BE2C (cell line): ENCODE measurements around the gene SERPINC1.
"Not testable (repeated sequence)": the region's sequence is repeated elsewhere in the genome, so short reads cannot be mapped to it uniquely, and the experiment has no call there.

Experiments
- DNase-seq: peaks from one replicate; pipeline ENCODE4 v3.0.0-alpha.2; 2020
- H3K27me3 ChIP-seq: fragments of 250-450 bp; sonication (Bioruptor Pico); 2 replicates; pipeline ENCODE4 v1.5.1; 2020; ENCODE audit warnings: mild to moderate bottlenecking
- H3K36me3 ChIP-seq: fragments of 250-450 bp; sonication (Bioruptor Pico); 2 replicates; pipeline ENCODE4 v1.5.1; 2020; ENCODE audit warnings: mild to moderate bottlenecking
- H3K4me1 ChIP-seq: fragments of 250-450 bp; sonication (Bioruptor Pico); 2 replicates; pipeline ENCODE4 v1.5.1; 2020
- H3K4me3 ChIP-seq: 2 replicates; pipeline ENCODE4 v1.5.1; 2011; ENCODE audit warnings: low read depth, low read length
- H3K9me3 ChIP-seq: fragments of 250-450 bp; sonication (Bioruptor Pico); 2 replicates; pipeline ENCODE4 v1.5.1; 2020
- CTCF ChIP-seq: IDR thresholded peaks from 2 replicates; pipeline ENCODE4 v1.5.1; 2012; ENCODE audit warnings: mild to moderate bottlenecking, low read depth, low read length

Gene SERPINC1

DNA sequence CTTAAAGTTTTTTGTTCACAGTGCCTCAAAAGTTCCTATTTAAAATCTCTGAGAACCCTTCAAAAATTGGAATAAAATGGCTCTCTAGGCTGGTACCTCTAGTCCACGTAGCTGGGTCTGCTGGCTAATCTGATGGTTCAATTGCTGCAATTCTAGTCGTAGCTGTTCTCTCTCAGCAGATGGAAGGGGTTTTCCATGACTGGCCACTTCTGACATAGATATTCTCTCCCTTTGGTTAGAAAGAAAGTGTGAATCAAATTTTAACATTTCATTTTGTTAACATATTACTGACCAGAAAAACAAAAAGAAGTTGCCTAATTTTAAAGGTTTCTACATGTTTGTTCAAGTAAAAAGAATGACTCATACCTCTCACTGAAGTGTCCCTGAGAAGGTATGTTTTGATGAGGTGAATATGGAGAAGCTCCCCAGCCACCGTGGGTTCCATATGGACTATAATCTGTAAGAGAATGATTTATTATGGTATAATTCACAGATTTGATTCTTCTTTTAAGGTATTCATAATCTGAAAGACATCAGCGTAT, 29.3 kb upstream of the SERPINC1 start:
- no peak overlapping the region for H3K4me3 ChIP-seq
- peaks cover 71% of the 10 kb centered on the region for H3K36me3 ChIP-seq
- no peak for TF ChIP-seq CTCF
- no peaks in the 10 kb centered on the region for H3K27me3 ChIP-seq
- DNase-seq, result no peak
- no peaks in the 10 kb centered on the region for H3K9me3 ChIP-seq
- H3K4me1 ChIP-seq, result no peaks in the 10 kb centered on the region

DNA sequence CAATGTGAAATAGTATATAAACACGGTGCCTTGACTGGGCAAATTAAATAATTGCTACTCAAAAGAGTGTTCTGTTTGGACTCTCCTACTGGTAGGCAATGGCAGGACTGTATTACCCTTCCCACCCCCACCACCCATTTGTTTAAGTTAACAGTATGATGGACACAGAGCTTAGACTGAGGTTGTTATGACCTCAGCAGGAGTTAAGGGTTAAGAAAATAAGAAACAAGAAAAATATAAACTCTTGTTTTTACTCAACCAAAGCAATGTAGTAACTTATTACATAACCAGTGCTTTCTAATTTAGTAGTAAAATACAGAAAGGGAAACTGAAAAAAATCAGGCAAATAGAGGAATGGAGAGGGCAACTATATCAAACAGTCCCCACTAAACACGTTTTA, 19.9 kb upstream of the SERPINC1 start:
- H3K4me3 ChIP-seq, result no peak overlapping the region
- DNase-seq, result no peak
- H3K4me1 ChIP-seq, result no peaks in the 10 kb centered on the region
- H3K27me3 ChIP-seq, result no peaks in the 10 kb centered on the region
- peaks cover 46% of the 10 kb centered on the region for H3K36me3 ChIP-seq
- no peaks in the 10 kb centered on the region for H3K9me3 ChIP-seq
- no peak for TF ChIP-seq CTCF

DNA sequence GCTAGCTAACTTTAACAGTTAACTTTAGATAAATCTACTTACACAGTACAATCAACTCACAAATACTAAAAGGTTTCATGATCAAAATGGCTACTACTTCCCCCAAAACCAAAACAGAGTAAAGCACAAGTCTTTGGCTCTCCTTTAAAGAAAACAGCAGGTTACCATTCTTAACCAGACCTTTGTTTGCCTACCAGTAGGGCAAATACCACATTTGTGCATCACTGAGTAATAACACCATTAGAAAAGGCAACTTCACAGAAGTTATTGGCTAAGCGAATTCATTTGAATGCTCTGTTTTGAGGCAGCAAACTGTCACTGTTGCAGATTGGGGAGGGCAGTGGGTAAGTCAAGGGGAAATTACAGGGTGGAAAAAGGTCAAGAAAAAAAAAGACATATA, 17.3 kb upstream of the SERPINC1 start:
- Histone ChIP-seq H3K27me3 (no peaks in the 10 kb centered on the region), H3K36me3 (peaks cover 31% of the 10 kb centered on the region), H3K9me3 (no peaks in the 10 kb centered on the region), H3K4me3 (no peak overlapping the region), H3K4me1 (no peaks in the 10 kb centered on the region)
- TF ChIP-seq CTCF, result no peak
- no peak for DNase-seq

DNA sequence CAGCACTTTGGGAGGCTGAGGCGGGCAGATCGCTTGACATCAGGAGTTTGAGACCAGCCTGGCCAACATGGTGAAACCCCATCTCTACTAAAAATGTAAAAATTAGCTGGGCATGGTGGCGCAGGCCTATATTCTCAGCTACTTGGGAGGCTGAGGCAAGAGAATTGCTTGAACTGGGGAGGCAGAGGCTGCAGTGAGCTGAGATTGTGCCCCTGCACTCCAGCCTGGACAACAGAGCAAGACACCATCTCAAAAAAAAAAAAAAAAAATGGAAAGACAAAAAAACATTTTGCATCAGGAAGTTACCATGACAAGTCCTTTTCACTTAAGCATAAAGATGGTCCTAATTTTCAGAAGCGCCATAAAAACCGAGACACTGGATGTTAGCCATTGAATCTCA, 13.4 kb upstream of the SERPINC1 start:
- not testable (repeated sequence) for H3K4me3 ChIP-seq, H3K27me3 ChIP-seq, H3K36me3 ChIP-seq, H3K4me1 ChIP-seq, H3K9me3 ChIP-seq, DNase-seq

DNA sequence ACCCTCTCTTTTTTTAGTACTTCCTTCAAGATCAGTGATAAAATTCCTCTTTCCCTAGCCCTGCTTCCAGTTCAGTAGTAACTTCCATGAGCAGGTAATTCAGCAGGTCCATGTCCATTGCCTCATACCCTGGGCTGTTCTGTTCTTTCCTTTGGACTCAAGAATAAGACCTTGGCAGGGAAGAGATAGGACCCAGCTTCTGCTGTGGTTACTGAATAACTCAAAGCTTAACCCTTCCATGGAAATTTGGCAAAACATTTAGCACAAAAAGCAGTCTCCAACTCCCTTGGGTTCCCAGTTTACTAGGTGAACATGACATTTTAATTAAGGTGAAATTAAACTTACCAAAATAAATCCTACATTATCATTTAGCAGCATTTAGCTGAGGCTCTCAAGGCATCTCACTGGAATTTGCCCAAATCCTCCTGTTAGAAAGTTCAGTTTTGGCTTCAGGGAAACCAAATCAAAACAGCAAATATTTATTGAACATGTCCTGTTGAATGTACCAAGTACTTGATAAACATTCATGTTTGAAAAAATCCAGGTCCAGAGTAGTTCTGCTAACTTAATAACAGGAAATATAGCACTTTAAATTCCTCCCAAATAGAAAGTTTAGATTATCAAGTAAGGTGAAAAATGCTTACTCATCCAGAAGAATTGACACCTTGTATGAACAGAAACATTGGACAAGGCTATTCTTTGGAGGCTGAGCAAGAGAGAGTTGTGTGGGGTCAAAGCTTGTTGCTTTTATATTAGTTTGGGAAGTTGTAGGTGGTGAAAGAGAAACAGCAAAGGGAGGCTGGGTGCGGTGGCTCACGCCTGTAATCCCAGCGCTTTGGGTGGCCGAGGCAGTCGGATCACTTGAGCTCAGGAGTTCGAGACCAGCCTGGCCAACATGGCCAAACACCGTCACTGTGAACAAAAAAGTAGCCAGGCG, 8.4 kb upstream of the SERPINC1 start:
- no peak for DNase-seq
- no peaks in the 10 kb centered on the region for H3K9me3 ChIP-seq
- H3K4me1 ChIP-seq, result no peaks in the 10 kb centered on the region

GRCh38 chr1:173920861-173921260, 3.7 kb upstream of the SERPINC1 start:
- Histone ChIP-seq H3K36me3 (no peaks in the 10 kb centered on the region), H3K27me3 (no peaks in the 10 kb centered on the region), H3K9me3 (no peaks in the 10 kb centered on the region), H3K4me3 (no peak overlapping the region), H3K4me1 (no peaks in the 10 kb centered on the region)
- TF ChIP-seq CTCF, result no peak
- no peak for DNase-seq

More for the DNA sequence above, 8.4 kb upstream of the SERPINC1 start:
- H3K36me3 ChIP-seq, result no peaks in the 10 kb centered on the region
- no peaks in the 10 kb centered on the region for H3K27me3 ChIP-seq
- no peak overlapping the region for H3K4me3 ChIP-seq
- no peak for TF ChIP-seq CTCF
